Neural crest cell (in vitro differentiated cells): ENCODE data around the gene ADTRP. TPM values are rescaled to one million over a fixed set of nuclear protein-coding genes. Genes with fewer than 3 reads are reported as not detected.
A peak's percentile ranks its signal among the peaks of the same experiment; 100 is the strongest.

Experiments
- DNase-seq: peaks from one replicate; pipeline ENCODE4 v3.0.0; 2021; ENCODE audit warnings: low read depth, mixed read lengths, low spot score
- H3K27ac Mint-ChIP-seq: one replicate; pipeline ENCODE4 v1.8.0; 2021; ENCODE audit warnings: mild to moderate bottlenecking, mixed read lengths; ENCODE audit not compliant: unreplicated experiment
- H3K27me3 Mint-ChIP-seq: 2 replicates; pipeline ENCODE4 v1.8.0; 2021; ENCODE audit warnings: low read depth, mild to moderate bottlenecking, mixed read lengths
- H3K36me3 Mint-ChIP-seq: 2 replicates; pipeline ENCODE4 v1.8.0; 2021; ENCODE audit warnings: low read depth, mild to moderate bottlenecking, mixed read lengths
- H3K4me1 Mint-ChIP-seq: 2 replicates; pipeline ENCODE4 v1.8.0; 2021; ENCODE audit warnings: mixed read lengths
- H3K4me3 Mint-ChIP-seq: one replicate; pipeline ENCODE4 v1.8.0; 2021; ENCODE audit warnings: mild to moderate bottlenecking, mixed read lengths
- H3K9me3 Mint-ChIP-seq: 2 replicates; pipeline ENCODE4 v1.8.0; 2021; ENCODE audit warnings: mixed read lengths
- CTCF ChIP-seq: fragments of 200-600 bp; sonication (generic); conservative IDR thresholded peaks from 2 replicates; pipeline ENCODE4 v1.5.0; 2021; ENCODE audit warnings: antibody characterized with exemption, mild to moderate bottlenecking
- total RNA-seq: library from RNA; stranded (reverse); gene quantifications from 2 replicates; pipeline ENCODE4 v1.2.1, GENCODE V29; 2021

Gene ADTRP
- total RNA-seq, 1 donor from 2014 or later, result not detected

GRCh38 chr6:11795403-11795802, 16.8 kb upstream of the ADTRP start:
- TF ChIP-seq CTCF, result no peak
- Mint-ChIP-seq H3K4me3 (no peak overlapping the region), H3K27me3 (no peaks in the 10 kb centered on the region), H3K27ac (no peak overlapping the region), H3K4me1 (peaks cover 13% of the 10 kb centered on the region), H3K9me3 (peaks cover 5% of the 10 kb centered on the region), H3K36me3 (no peaks in the 10 kb centered on the region)
- no peak for DNase-seq

- TF ChIP-seq CTCF, result no peak
- H3K9me3 Mint-ChIP-seq, result peaks cover 5% of the 10 kb centered on the region
- no peak for DNase-seq
- H3K36me3 Mint-ChIP-seq, result no peaks in the 10 kb centered on the region
- H3K27ac Mint-ChIP-seq, result peak overlapping the region; percentile 46
- no peak overlapping the region for H3K4me3 Mint-ChIP-seq
- H3K27me3 Mint-ChIP-seq, result no peaks in the 10 kb centered on the region
- H3K4me1 Mint-ChIP-seq, result peaks cover 11% of the 10 kb centered on the region
These were observed 14.7 kb upstream of the ADTRP start for GRCh38 chr6:11793277-11793676.

- no peak for DNase-seq
- no peaks in the 10 kb centered on the region for H3K36me3 Mint-ChIP-seq
- peaks cover 8% of the 10 kb centered on the region for H3K4me1 Mint-ChIP-seq
- H3K4me3 Mint-ChIP-seq, result no peak overlapping the region
- H3K9me3 Mint-ChIP-seq, result peaks cover 5% of the 10 kb centered on the region
- H3K27me3 Mint-ChIP-seq, result no peaks in the 10 kb centered on the region
- TF ChIP-seq CTCF, result no peak
- H3K27ac Mint-ChIP-seq, result no peak overlapping the region
These were observed 12.9 kb upstream of the ADTRP start for GRCh38 chr6:11791354-11792107.

GRCh38 chr6:11789744-11790143, 11.1 kb upstream of the ADTRP start:
- H3K36me3 Mint-ChIP-seq, result no peaks in the 10 kb centered on the region
- no peak for TF ChIP-seq CTCF
- peaks cover 5% of the 10 kb centered on the region for H3K9me3 Mint-ChIP-seq
- H3K4me1 Mint-ChIP-seq, result peaks cover 8% of the 10 kb centered on the region
- no peak for DNase-seq
- H3K4me3 Mint-ChIP-seq, result no peak overlapping the region
- no peak overlapping the region for H3K27ac Mint-ChIP-seq
- no peaks in the 10 kb centered on the region for H3K27me3 Mint-ChIP-seq

GRCh38 chr6:11788043-11788442, 9.4 kb upstream of the ADTRP start:
- H3K36me3 Mint-ChIP-seq, result no peaks in the 10 kb centered on the region
- H3K4me1 Mint-ChIP-seq, result peaks cover 5% of the 10 kb centered on the region
- peaks cover 11% of the 10 kb centered on the region for H3K9me3 Mint-ChIP-seq
- no peaks in the 10 kb centered on the region for H3K27me3 Mint-ChIP-seq
- no peak overlapping the region for H3K27ac Mint-ChIP-seq
- H3K4me3 Mint-ChIP-seq, result no peak overlapping the region
- no peak for DNase-seq
- TF ChIP-seq CTCF, result no peak
